B cell (primary cell): ENCODE results near the gene MTFR1L. TPM values are rescaled to one million over a fixed set of nuclear protein-coding genes. Genes with fewer than 3 reads are reported as not detected.

Source experiments
- ATAC-seq: fragments of 200-7000 bp; cut with Tn5 transposase; one replicate; pipeline ENCODE4 v1.10.0; 2021; ENCODE audit warnings: low read depth, mild to moderate bottlenecking, moderate number of reproducible peaks, moderate library complexity
- CTCF ChIA-PET: fragments of 350-600 bp; sonication (Branson Sonifier 250); formaldehyde crosslinking; loops from one replicate; lab custom pipeline; 2021; ENCODE audit warnings: antibody characterized with exemption, inconsistent platforms; lab: Charles Lee
- POLR2A ChIA-PET: fragments of 350-600 bp; sonication (Branson Sonifier 250); formaldehyde crosslinking; loops from one replicate; lab custom pipeline; 2021; ENCODE audit warnings: antibody characterized with exemption; lab: Charles Lee
- DNase-seq: peaks from one replicate; pipeline ENCODE4 v3.0.0; 2013
- H2AFZ ChIP-seq: 2 replicates; pipeline ENCODE4 v1.6.1; 2012; ENCODE audit warnings: mild to moderate bottlenecking, low read depth, low read length; ENCODE audit not compliant: insufficient read depth, poor library complexity, severe bottlenecking
- H3K27ac ChIP-seq, 2 donors: 1 replicate in 1 of 2; 2 replicates in 1 of 2; pipeline ENCODE4 v1.5.1; 2012 to 2013; ENCODE audit warnings: low read length in 2 of 2, mild to moderate bottlenecking in 2 of 2, moderate library complexity in 1 of 2
- H3K27me3 ChIP-seq, 4 experiments: fragments of 200-600 bp in 1 of 4; sonication (generic) in 1 of 4; replicated peaks in 1 of 4; 1 replicate in 2 of 4; 2 replicates in 2 of 4; pipeline versions ENCODE4 v1.6.1 to v1.7.0; 2013 to 2016; ENCODE audit warnings: low read length in 3 of 4, mild to moderate bottlenecking in 2 of 4, mixed read lengths in 1 of 4, moderate library complexity in 1 of 4; ENCODE audit not compliant: insufficient read depth in 4 of 4, control insufficient read depth in 3 of 4; ENCODE audit errors: control extremely low read depth in 1 of 4
- H3K36me3 ChIP-seq, 2 experiments: replicated peaks in 1 of 2; 1 replicate in 1 of 2; 2 replicates in 1 of 2; pipeline versions ENCODE4 v1.6.1 to v1.7.1; 2013; ENCODE audit warnings: low read length in 1 of 2; ENCODE audit not compliant: insufficient read depth in 2 of 2, control insufficient read depth in 1 of 2; ENCODE audit errors: control extremely low read depth in 1 of 2, extremely low read depth in 1 of 2
- H3K4me1 ChIP-seq, 2 donors: fragments of 200-600 bp in 1 of 2; sonication (generic) in 1 of 2; 1 replicate in 1 of 2; 2 replicates in 1 of 2; pipeline versions ENCODE4 v1.5.1 to v1.6.1; 2013 to 2017; ENCODE audit warnings: low read length in 2 of 2; ENCODE audit not compliant: control insufficient read depth in 2 of 2, insufficient read depth in 2 of 2
- H3K4me2 ChIP-seq: replicated peaks from 2 replicates; pipeline ENCODE3; 2012; ENCODE audit warnings: mild to moderate bottlenecking, low read depth, low read length; ENCODE audit not compliant: poor library complexity, severe bottlenecking
- H3K4me3 ChIP-seq, 5 experiments: fragments of 200-600 bp in 1 of 5; sonication (generic) in 1 of 5; 1 replicate in 3 of 5; 2 replicates in 2 of 5; pipeline versions ENCODE4 v1.5.1 to v1.7.0; 2011 to 2016; ENCODE audit warnings: low read length in 4 of 5, mild to moderate bottlenecking in 4 of 5, low read depth in 2 of 5, control low read depth in 1 of 5, moderate library complexity in 1 of 5; ENCODE audit not compliant: insufficient read depth in 1 of 5; ENCODE audit errors: control extremely low read depth in 1 of 5, extremely low read depth in 1 of 5
- H3K79me2 ChIP-seq: fragments of 200-600 bp; sonication (generic); one replicate; pipeline ENCODE4 v1.6.0; 2016; ENCODE audit warnings: low read length; ENCODE audit not compliant: control insufficient read depth, insufficient read depth
- H3K9ac ChIP-seq: fragments of 200-600 bp; sonication (generic); 2 replicates; pipeline ENCODE4 v1.6.1; 2017; ENCODE audit warnings: mild to moderate bottlenecking, low read length, moderate library complexity
- H3K9me3 ChIP-seq, 3 donors: one replicate each; pipeline versions ENCODE4 v1.6.1 to v1.7.1; 2013; ENCODE audit warnings: low read length in 2 of 3; ENCODE audit not compliant: control insufficient read depth in 2 of 3, insufficient read depth in 1 of 3; ENCODE audit errors: control extremely low read depth in 1 of 3
- H4K20me1 ChIP-seq: 2 replicates; pipeline ENCODE4 v1.6.0; 2012; ENCODE audit warnings: mild to moderate bottlenecking, low read length; ENCODE audit not compliant: insufficient read depth, control insufficient read depth, poor library complexity, severe bottlenecking
- H3K27ac Mint-ChIP-seq: one replicate; pipeline ENCODE4 v1.8.0; 2021; ENCODE audit warnings: mixed read lengths
- H3K27me3 Mint-ChIP-seq: one replicate; pipeline ENCODE4 v1.8.0; 2021; ENCODE audit warnings: mixed read lengths
- H3K4me1 Mint-ChIP-seq: one replicate; pipeline ENCODE4 v1.8.0; 2021; ENCODE audit warnings: mixed read lengths
- H3K4me3 Mint-ChIP-seq: one replicate; pipeline ENCODE4 v1.8.0; 2021; ENCODE audit warnings: mixed read lengths
- H3K9me3 Mint-ChIP-seq: one replicate; pipeline ENCODE4 v1.8.0; 2022; ENCODE audit warnings: mixed read lengths; ENCODE audit not compliant: insufficient read depth
- EZH2 ChIP-seq: IDR thresholded peaks from 2 replicates; pipeline ENCODE4 v1.6.1; 2012; ENCODE audit warnings: borderline replicate concordance, low read depth, mild to moderate bottlenecking, moderate library complexity, low read length; ENCODE audit not compliant: insufficient read depth, poor library complexity, severe bottlenecking
- WGBS: methylation state at CpG from one replicate; pipeline ENCODE4 v1.1.5; 2013; ENCODE audit warnings: missing lambda C conversion rate; ENCODE audit not compliant: insufficient coverage; 5-methylcytosine and 5-hydroxymethylcytosine counted together
- intact Hi-C: fragments of 100-400 bp; cut with micrococcal nuclease; formaldehyde crosslinking; loops from one replicate; pipeline ENCODE4 v1.10.0; 2022
- polyA plus RNA-seq: library from polyadenylated mRNA; depleted of rRNA; stranded (reverse); fragments of >200 nt; gene quantifications from 2 replicates; pipeline ENCODE4 v1.2.3, GENCODE V29; 2012
- total RNA-seq, 2 donors: library from RNA; stranded (reverse); fragments of 120-200 nt in 1 of 2; gene quantifications; 1 replicate in 1 of 2; 2 replicates in 1 of 2; pipeline versions ENCODE4 v1.2.3 to v1.2.4, GENCODE V29; 2013 to 2022
- TF ChIP-seq, protein P1 (sequence below): fragments of 200-600 bp; IDR thresholded peaks from one replicate; pipeline ENCODE4 v1.8.0; 2022; ENCODE audit warnings: antibody characterized with exemption, mild to moderate bottlenecking

The MTFR1L gene
- total and polyA plus RNA-seq, 2 donors (not counting 1 experiment from before 2014, with no cell fraction given): 41.5 to 44.6 TPM

DNA sequence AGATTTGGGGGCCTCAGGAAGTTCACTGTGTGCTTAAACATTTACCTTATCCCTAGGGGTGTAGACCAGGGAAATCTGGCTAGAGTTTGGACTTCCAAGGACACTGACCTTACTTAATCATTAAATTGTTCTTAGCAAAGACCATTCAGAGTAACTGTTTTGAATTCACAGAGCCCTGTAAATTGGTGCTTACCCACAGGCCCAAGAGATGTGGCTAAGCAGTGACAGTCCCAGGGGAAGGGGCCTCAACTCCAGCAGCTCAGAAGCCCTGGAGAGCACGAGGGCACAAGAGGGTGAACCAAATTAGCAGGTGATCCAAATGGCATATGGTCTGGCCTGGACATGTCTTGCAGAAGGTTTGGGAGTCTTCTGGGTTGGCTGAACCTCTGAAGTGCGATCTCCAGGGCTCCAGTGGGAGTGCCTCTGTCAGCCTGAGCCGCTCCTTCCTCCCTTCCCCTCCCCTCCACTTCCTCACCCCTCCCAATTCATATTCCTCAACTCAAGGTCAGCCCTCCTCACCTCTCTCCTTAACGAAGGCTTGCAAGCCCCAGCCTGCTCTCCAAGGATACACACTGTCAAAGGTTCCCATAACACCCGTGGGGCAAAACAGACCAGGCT, 51.4 kb downstream of the MTFR1L start:
- CTCF ChIA-PET: no interaction called here
- POLR2A ChIA-PET: interaction anchor here (0.6 kb wide), 1 partner anchor 101 kb away, joined by 5 read pairs; no protein-coding TSS in a partner anchor
- no peaks in the 10 kb centered on the region for H4K20me1 ChIP-seq
- no peak for ATAC-seq
- no peaks in the 10 kb centered on the region for H3K79me2 ChIP-seq
- H2AFZ ChIP-seq: no peak overlapping the region
- no peaks in the 10 kb centered on the region for H3K36me3 ChIP-seq
- Mint-ChIP-seq H3K4me1 (peaks cover 20% of the 10 kb centered on the region), H3K4me3 (no peak overlapping the region), H3K27me3 (no peaks in the 10 kb centered on the region), H3K9me3 (no peaks in the 10 kb centered on the region), H3K27ac (peak overlapping the region; percentile 6)
- WGBS: 30% methylated on average over 4 of the region's 5 CpGs
- no peaks in the 10 kb centered on the region for H3K27me3 ChIP-seq
- H3K4me1 ChIP-seq: peaks cover 21 to 40% of the 10 kb centered on the region in 2 donors
- H3K4me3 ChIP-seq: no peak overlapping the region
- H3K9me3 ChIP-seq: no peaks in the 10 kb centered on the region
- DNase-seq: no peak
- intact Hi-C loops: no loop called here
- H3K27ac ChIP-seq: no peak overlapping the region
- H3K9ac ChIP-seq: no peak overlapping the region
- TF ChIP-seq, protein P1, sequence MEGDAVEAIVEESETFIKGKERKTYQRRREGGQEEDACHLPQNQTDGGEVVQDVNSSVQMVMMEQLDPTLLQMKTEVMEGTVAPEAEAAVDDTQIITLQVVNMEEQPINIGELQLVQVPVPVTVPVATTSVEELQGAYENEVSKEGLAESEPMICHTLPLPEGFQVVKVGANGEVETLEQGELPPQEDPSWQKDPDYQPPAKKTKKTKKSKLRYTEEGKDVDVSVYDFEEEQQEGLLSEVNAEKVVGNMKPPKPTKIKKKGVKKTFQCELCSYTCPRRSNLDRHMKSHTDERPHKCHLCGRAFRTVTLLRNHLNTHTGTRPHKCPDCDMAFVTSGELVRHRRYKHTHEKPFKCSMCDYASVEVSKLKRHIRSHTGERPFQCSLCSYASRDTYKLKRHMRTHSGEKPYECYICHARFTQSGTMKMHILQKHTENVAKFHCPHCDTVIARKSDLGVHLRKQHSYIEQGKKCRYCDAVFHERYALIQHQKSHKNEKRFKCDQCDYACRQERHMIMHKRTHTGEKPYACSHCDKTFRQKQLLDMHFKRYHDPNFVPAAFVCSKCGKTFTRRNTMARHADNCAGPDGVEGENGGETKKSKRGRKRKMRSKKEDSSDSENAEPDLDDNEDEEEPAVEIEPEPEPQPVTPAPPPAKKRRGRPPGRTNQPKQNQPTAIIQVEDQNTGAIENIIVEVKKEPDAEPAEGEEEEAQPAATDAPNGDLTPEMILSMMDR: no peak
- H3K4me2 ChIP-seq: no peak overlapping the region

DNA sequence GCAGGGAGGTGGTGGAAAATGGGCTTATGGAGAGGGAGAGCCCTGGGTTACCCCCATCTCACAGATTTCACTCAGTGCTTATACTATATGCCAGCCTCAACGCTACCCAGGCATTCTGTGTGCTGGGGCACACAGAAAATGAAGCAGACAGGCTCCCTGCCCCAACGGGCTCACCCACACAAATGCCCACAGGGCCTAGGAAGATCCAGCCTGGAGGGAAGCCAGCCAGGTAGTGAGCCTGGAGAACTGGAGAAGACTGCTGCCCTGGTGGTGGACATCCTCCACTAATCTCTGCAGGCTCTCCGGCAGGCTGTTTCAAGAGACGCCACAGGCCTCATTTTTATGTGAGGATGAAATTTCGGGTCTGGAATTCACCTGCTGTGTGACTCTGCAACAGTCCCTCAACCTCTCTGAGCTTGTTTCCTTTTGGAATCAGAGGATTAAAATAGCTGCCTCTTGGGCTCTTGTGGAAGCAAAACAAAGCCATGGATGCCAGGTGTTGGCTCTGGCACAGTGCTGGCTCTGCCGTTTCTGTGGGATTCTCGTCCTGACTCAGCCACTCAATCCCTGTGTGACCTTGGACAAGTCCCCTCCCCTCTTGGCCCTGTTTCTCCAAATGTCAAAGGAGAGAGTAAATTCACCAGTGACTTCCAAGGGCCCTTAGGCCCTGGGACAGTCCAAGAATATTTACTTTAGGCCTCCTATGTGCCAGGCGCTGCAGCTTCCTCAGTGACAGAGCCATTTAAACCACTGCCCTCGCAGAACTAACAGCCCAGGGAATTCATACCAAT, 52.1 kb downstream of the MTFR1L start:
- DNase-seq: no peak
- no peaks in the 10 kb centered on the region for H3K27me3 Mint-ChIP-seq
- POLR2A ChIA-PET: interaction anchor here (0.6 kb wide), 1 partner anchor 99 kb away, joined by 3 read pairs; no protein-coding TSS in a partner anchor
- H3K27ac Mint-ChIP-seq: peak overlapping the region; percentile 41
- H4K20me1 ChIP-seq: no peaks in the 10 kb centered on the region
- no peak overlapping the region for H2AFZ ChIP-seq
- H3K9me3 Mint-ChIP-seq: no peaks in the 10 kb centered on the region
- no peak overlapping the region for H3K9ac ChIP-seq
- WGBS: 87% methylated on average over 7 of the region's 9 CpGs
- H3K27me3 ChIP-seq: no peaks in the 10 kb centered on the region
- peaks cover 21 to 41% of the 10 kb centered on the region in 2 donors for H3K4me1 ChIP-seq
- H3K9me3 ChIP-seq: no peaks in the 10 kb centered on the region
- peaks cover 20% of the 10 kb centered on the region for H3K4me1 Mint-ChIP-seq
- no peak for TF ChIP-seq EZH2
- TF ChIP-seq, protein P1: no peak
- no peak overlapping the region for H3K27ac ChIP-seq
- no peak overlapping the region for H3K4me3 ChIP-seq
- intact Hi-C loops: no loop called here
- H3K79me2 ChIP-seq: no peaks in the 10 kb centered on the region
- H3K4me3 Mint-ChIP-seq: no peak overlapping the region
- H3K4me2 ChIP-seq: no peak overlapping the region
- CTCF ChIA-PET: no interaction called here
- ATAC-seq: no peak
- no peaks in the 10 kb centered on the region for H3K36me3 ChIP-seq
